Measurements from ENCODE around the gene POSTN.
"Not testable (repeated sequence)": the region's sequence is repeated elsewhere in the genome, so short reads cannot be mapped to it uniquely, and the experiment has no call there.

Gene POSTN

DNA sequence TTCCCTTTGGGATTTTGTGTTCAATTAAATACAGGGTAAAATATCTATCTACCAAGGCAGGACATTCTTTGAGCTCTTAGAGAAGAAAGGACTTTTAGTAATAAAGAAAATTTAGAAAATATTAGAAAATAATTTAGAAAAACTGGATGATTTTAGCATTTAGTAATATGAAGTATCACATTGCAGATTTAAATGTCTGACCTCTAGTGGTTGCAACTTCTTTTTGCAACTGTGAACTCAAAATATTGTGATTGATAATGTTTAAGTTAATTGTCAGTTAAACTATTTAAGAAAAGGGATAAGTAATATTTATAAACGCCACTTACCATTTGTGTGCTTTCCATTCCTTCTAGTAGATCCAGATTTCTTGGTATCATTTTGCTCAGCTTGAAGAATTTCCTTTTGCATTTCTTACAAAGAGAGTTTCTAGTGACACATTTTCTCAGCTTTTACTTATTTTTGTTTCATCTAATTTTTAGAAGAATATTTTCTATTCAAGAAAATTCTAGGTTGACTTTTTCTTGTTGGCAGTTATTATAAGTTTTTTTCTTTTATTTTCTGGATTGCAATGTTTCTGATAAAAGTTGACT lies 10.3 kb upstream of the POSTN start:
- H3K4me3 ChIP-seq (ENCODE audit: low read length) = no peak overlapping the region
- no peak for TF ChIP-seq ZNF274 (IDR thresholded peaks at IDR 0.05; ENCODE audit: low read depth, low read length)

GRCh38 chr13:37602733-37603381 lies 4.3 kb upstream of the POSTN start:
- no peak for TF ChIP-seq ZNF274 (IDR thresholded peaks at IDR 0.05; ENCODE audit: low read depth, low read length)
- H3K4me3 ChIP-seq (ENCODE audit: low read length) = no peak overlapping the region

- no peak overlapping the region for H3K4me3 ChIP-seq (ENCODE audit: low read length)
- no peak for TF ChIP-seq ZNF274 (IDR thresholded peaks at IDR 0.05; ENCODE audit: low read depth, low read length)
These were observed 3.3 kb upstream of the POSTN start for GRCh38 chr13:37601648-37602440.

- TF ChIP-seq ZNF274 (IDR thresholded peaks at IDR 0.05; ENCODE audit: low read depth, low read length) = no peak
- H3K4me3 ChIP-seq (ENCODE audit: low read length) = no peak overlapping the region
These were observed 951 bp upstream of the POSTN start for GRCh38 chr13:37599519-37599918.

- TF ChIP-seq ZNF274 (IDR thresholded peaks at IDR 0.05; ENCODE audit: low read depth, low read length) = no peak
- H3K4me3 ChIP-seq (ENCODE audit: low read length) = no peak overlapping the region
These were observed 1.0 kb downstream of the POSTN start for GRCh38 chr13:37597477-37598025.

DNA sequence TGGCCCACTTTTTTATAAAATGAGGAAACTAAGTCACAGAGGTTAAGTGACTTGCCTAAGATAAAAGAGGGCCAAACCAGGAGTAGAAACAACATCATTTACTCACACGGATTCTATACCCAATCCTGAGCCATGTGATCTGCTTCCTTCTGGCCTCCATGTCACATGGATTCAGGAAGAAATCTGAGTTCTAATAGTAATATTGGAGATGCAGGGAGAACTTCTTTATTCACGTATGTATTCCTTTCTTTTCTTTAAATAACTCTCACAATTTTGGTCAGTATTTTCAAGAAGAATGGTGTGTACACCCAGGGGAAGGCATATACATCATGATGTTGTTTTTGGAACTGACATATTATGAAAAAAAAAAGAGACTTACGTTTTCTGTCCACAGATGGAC lies 1.8 kb downstream of the POSTN start:
- no peak overlapping the region for H3K4me3 ChIP-seq (ENCODE audit: low read length)
- TF ChIP-seq ZNF274 (IDR thresholded peaks at IDR 0.05; ENCODE audit: low read depth, low read length) = no peak

GRCh38 chr13:37595162-37595561 lies 3.4 kb downstream of the POSTN start:
- H3K4me3 ChIP-seq (ENCODE audit: low read length) = no peak overlapping the region
- no peak for TF ChIP-seq ZNF274 (IDR thresholded peaks at IDR 0.05; ENCODE audit: low read depth, low read length)

- H3K4me3 ChIP-seq (ENCODE audit: low read length) = no peak overlapping the region
- TF ChIP-seq ZNF274 (IDR thresholded peaks at IDR 0.05; ENCODE audit: low read depth, low read length) = no peak
These were observed 4.0 kb downstream of the POSTN start for GRCh38 chr13:37594550-37594949.

- not testable (repeated sequence) for H3K4me3 ChIP-seq (ENCODE audit: low read length)
These were observed 9.2 kb downstream of the POSTN start for GRCh38 chr13:37589381-37589780.

GRCh38 chr13:37587236-37587635 lies 11.3 kb downstream of the POSTN start:
- no peak for TF ChIP-seq ZNF274 (IDR thresholded peaks at IDR 0.05; ENCODE audit: low read depth, low read length)

GRCh38 chr13:37586164-37586563 lies 12.4 kb downstream of the POSTN start:
- no peak overlapping the region for H3K4me3 ChIP-seq (ENCODE audit: low read length)

More at GRCh38 chr13:37587236-37587635, 11.3 kb downstream of the POSTN start:
- H3K4me3 ChIP-seq (ENCODE audit: low read length) = no peak overlapping the region

DNA sequence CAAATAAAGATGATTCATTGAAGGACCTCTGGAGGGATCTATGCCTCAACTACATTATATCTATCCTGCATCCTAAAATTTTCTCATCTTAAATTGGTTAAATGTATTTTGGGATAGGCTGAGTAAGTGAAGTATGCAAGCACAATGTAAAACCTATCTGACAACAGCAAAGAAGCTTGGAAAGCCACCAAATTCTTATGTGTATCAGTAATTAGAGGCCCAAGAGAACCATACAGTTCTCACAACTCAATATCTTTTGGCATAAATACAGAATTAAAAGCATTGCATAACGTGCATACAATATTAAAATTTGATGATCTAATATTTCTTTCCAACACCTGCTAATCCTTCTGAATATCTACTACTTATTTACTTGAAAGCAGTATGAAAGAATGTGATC lies 13.0 kb downstream of the POSTN start:
- H3K4me3 ChIP-seq (ENCODE audit: low read length) = no peak overlapping the region
- no peak for TF ChIP-seq ZNF274 (IDR thresholded peaks at IDR 0.05; ENCODE audit: low read depth, low read length)

More at GRCh38 chr13:37586164-37586563, 12.4 kb downstream of the POSTN start:
- TF ChIP-seq ZNF274 (IDR thresholded peaks at IDR 0.05; ENCODE audit: low read depth, low read length) = no peak

- no peak for TF ChIP-seq ZNF274 (IDR thresholded peaks at IDR 0.05; ENCODE audit: low read depth, low read length)
- H3K4me3 ChIP-seq (ENCODE audit: low read length) = no peak overlapping the region
These were observed 22.0 kb downstream of the POSTN start for GRCh38 chr13:37576601-37577000.

GRCh38 chr13:37565425-37565824 lies 33.1 kb downstream of the POSTN start:
- H3K4me3 ChIP-seq (ENCODE audit: low read length) = no peak overlapping the region
- TF ChIP-seq ZNF274 (IDR thresholded peaks at IDR 0.05; ENCODE audit: low read depth, low read length) = no peak

DNA sequence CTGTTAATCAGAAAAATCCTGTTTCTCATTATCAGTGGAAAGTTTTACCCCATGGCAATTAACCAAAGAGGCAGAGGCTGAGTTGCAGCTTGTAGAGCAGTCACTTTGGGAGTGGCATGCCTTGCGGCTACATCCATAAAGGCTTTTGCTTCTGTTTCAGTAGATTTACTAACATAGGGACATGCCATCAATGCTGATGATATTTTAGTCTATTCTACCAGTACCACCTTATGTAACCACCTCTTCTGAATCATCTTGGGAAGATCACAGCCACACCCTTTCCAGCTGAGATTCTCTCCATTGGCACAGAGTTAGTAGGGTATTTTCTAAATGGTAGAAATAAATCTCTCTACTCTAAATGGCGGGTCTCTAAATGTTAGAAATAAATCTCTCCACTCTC lies 37.5 kb downstream of the POSTN start:
- no peak for TF ChIP-seq ZNF274 (IDR thresholded peaks at IDR 0.05; ENCODE audit: low read depth, low read length)
- H3K4me3 ChIP-seq (ENCODE audit: low read length) = no peak overlapping the region

Measured in GM08714 (cell line).